OCI-LY7 (cell line): ENCODE results near the gene GNA12. TPM values are rescaled to one million over a fixed set of nuclear protein-coding genes. Genes with fewer than 3 reads are reported as not detected.

Experiments
- BruUV-seq: library from RNA; stranded (reverse); fragments of 400-500 nt; replicated peaks from 2 replicates; lab custom pipeline; 2021; lab: Mats Ljungman, UMichigan
- CTCF ChIA-PET: fragments of 300-600 bp; sonication (Branson Sonifier 250); formaldehyde crosslinking; loops from one replicate; lab custom pipeline; 2022; ENCODE audit warnings: antibody characterized with exemption; ENCODE audit not compliant: unreplicated experiment; lab: Charles Lee
- POLR2A ChIA-PET: fragments of 300-600 bp; sonication (Branson Sonifier 250); formaldehyde crosslinking; loops from one replicate; lab custom pipeline; 2022; ENCODE audit warnings: antibody characterized with exemption; lab: Charles Lee
- DNase-seq: peaks from one replicate; pipeline ENCODE4 v3.0.0-alpha.2; 2015; ENCODE audit warnings: low spot score
- H2AFZ ChIP-seq: fragments of 200-600 bp; sonication (generic), shearing (Covaris generic); 2 replicates; pipeline ENCODE4 v1.6.1; 2014; ENCODE audit warnings: mild to moderate bottlenecking, antibody characterized with exemption, low read length, moderate library complexity
- H3K27ac ChIP-seq: fragments of 200-600 bp; sonication (generic); 2 replicates; pipeline ENCODE4 v1.5.1; 2014; ENCODE audit warnings: mixed run types, low read depth, mild to moderate bottlenecking, moderate library complexity, low read length, inconsistent platforms; ENCODE audit not compliant: poor library complexity, severe bottlenecking
- H3K36me3 ChIP-seq: fragments of 200-600 bp; sonication (generic); 2 replicates; pipeline ENCODE4 v1.6.1; 2014; ENCODE audit warnings: mild to moderate bottlenecking, antibody characterized with exemption, low read length, moderate library complexity, mixed read lengths; ENCODE audit not compliant: insufficient read depth
- H3K4me1 ChIP-seq: fragments of 200-600 bp; sonication (generic); 2 replicates; pipeline ENCODE4 v1.5.1; 2014; ENCODE audit warnings: mild to moderate bottlenecking, low read length; ENCODE audit not compliant: insufficient read depth, poor library complexity, severe bottlenecking
- H3K4me2 ChIP-seq: fragments of 200-600 bp; sonication (generic); 2 replicates; pipeline ENCODE4 v1.6.1; 2014; ENCODE audit warnings: mild to moderate bottlenecking, low read length
- H3K4me3 ChIP-seq: fragments of 200-600 bp; sonication (generic); 2 replicates; pipeline ENCODE4 v1.5.1; 2014; ENCODE audit warnings: mild to moderate bottlenecking, low read depth, low read length; ENCODE audit not compliant: poor library complexity, severe bottlenecking
- H3K79me2 ChIP-seq: fragments of 200-600 bp; sonication (generic); 2 replicates; pipeline ENCODE4 v1.6.1; 2016; ENCODE audit warnings: low read depth, mild to moderate bottlenecking, low read length, moderate library complexity, mixed read lengths; ENCODE audit not compliant: insufficient read depth
- H3K9me2 ChIP-seq: fragments of 200-600 bp; sonication (generic); 2 replicates; pipeline ENCODE4 v1.6.1; 2016; ENCODE audit warnings: mild to moderate bottlenecking, low read length, mixed read lengths; ENCODE audit not compliant: insufficient read depth
- H3K9me3 ChIP-seq: fragments of 200-600 bp; sonication (generic); 2 replicates; pipeline ENCODE4 v1.6.1; 2014; ENCODE audit warnings: mild to moderate bottlenecking, mixed run types, low read length, mixed read lengths
- H4K20me1 ChIP-seq: fragments of 200-600 bp; sonication (generic); 2 replicates; pipeline ENCODE4 v1.6.1; 2014; ENCODE audit warnings: mild to moderate bottlenecking, antibody characterized with exemption, low read length, moderate library complexity, mixed read lengths; ENCODE audit not compliant: insufficient read depth
- EZH2phosphoT487 ChIP-seq: fragments of 200-600 bp; sonication (generic); IDR thresholded peaks from 2 replicates; pipeline ENCODE4 v1.6.1; 2018; ENCODE audit warnings: low read depth, borderline replicate concordance, mild to moderate bottlenecking, mixed run types, antibody characterized with exemption, low read length, moderate library complexity, mixed read lengths
- intact Hi-C: fragments of 100-400 bp; cut with micrococcal nuclease; formaldehyde crosslinking; loops from one replicate; pipeline ENCODE4 v1.10.0; 2022; ENCODE audit not compliant: unreplicated experiment
- total RNA-seq, 2 experiments: library from RNA; depleted of rRNA in 1 of 2; stranded (reverse); fragments of >200 nt in 1 of 2; shearing (Covaris generic) in 1 of 2; gene quantifications; 2 replicates each; pipeline ENCODE4 v1.2.3, GENCODE V29; 2014 to 2022
- TF ChIP-seq, protein P1 (sequence below): fragments of 200-600 bp; sonication (generic); conservative IDR thresholded peaks from 2 replicates; pipeline ENCODE4 v1.5.1; 2014; ENCODE audit warnings: mild to moderate bottlenecking, antibody characterized with exemption, low read length, moderate library complexity, mixed read lengths

The GNA12 gene
- total RNA-seq, 2 experiments from 2014 or later = 10.3 to 35.9 TPM

DNA sequence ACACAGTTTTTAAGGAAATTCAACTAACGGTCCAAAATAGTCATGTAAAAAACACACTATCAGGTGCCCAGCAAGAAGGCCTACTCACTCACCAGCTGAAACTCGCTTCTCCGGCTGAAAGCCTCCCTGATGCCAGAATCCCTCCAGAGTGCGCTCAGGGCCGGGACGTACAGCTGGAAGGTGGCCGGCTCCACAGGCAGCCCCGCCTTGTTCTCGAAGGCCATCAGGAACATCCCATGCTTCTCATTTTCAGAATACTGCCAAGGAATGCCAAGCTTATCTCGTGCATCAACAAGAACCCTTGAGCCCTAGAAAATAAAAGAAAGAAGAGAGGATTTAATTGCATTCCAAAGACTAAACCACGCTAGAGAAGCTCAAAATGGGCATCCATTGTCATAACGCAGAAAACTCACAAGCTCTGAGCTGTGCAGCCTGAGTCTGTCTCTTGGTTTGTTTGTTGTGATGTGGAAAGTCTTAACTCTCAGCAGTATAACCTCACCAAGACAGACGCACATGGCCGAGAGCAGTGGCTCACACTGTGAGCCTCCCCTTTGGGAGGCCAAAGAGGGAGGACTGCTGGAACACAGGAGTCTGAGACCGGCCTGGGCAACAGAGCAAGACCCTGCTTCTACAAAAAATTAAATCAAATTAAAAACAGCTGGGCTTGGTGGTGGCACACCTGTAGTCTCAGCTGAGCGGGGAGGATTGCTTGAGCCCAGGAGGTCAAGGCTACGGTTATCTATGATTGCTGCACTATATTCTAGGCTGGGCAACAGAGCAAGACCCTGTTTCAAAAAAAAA, 49.1 kb downstream of the GNA12 start:
- Histone ChIP-seq H3K4me3 (no peak overlapping the region), H3K9me2 (no peaks in the 10 kb centered on the region), H3K36me3 (peaks cover 31% of the 10 kb centered on the region), H2AFZ (no peak overlapping the region), H3K4me1 (peaks cover 13% of the 10 kb centered on the region), H4K20me1 (peaks cover 13% of the 10 kb centered on the region; the same call in 1 of the 2 replicates), H3K27ac (no peak overlapping the region), H3K4me2 (no peak overlapping the region), H3K9me3 (no peaks in the 10 kb centered on the region), H3K79me2 (peaks cover 25% of the 10 kb centered on the region; the same call in 1 of the 2 replicates)
- DNase-seq = no peak
- no peak for TF ChIP-seq EZH2phosphoT487
- TF ChIP-seq, protein P1, sequence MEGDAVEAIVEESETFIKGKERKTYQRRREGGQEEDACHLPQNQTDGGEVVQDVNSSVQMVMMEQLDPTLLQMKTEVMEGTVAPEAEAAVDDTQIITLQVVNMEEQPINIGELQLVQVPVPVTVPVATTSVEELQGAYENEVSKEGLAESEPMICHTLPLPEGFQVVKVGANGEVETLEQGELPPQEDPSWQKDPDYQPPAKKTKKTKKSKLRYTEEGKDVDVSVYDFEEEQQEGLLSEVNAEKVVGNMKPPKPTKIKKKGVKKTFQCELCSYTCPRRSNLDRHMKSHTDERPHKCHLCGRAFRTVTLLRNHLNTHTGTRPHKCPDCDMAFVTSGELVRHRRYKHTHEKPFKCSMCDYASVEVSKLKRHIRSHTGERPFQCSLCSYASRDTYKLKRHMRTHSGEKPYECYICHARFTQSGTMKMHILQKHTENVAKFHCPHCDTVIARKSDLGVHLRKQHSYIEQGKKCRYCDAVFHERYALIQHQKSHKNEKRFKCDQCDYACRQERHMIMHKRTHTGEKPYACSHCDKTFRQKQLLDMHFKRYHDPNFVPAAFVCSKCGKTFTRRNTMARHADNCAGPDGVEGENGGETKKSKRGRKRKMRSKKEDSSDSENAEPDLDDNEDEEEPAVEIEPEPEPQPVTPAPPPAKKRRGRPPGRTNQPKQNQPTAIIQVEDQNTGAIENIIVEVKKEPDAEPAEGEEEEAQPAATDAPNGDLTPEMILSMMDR = no peak
- ChIA-PET CTCF (no interaction called here), POLR2A (interaction anchor here (0.6 to 1.3 kb wide), 5 partner anchors 10 to 614 kb away, joined by 3 to 6 read pairs (median 4); no protein-coding TSS in a partner anchor)
- intact Hi-C loops = no loop called here
- no TSS peak for BruUV-seq

- H3K27ac ChIP-seq = no peak overlapping the region
- peaks cover 31% of the 10 kb centered on the region for H3K36me3 ChIP-seq
- H4K20me1 ChIP-seq = peaks cover 9% of the 10 kb centered on the region; the same call in 1 of the 2 replicates
- H3K4me1 ChIP-seq = no peaks in the 10 kb centered on the region
- intact Hi-C loops = no loop called here
- no TSS peak for BruUV-seq
- TF ChIP-seq, protein P1 = no peak
- no peak for TF ChIP-seq EZH2phosphoT487
- ChIA-PET POLR2A (no interaction called here), CTCF (no interaction called here)
- no peaks in the 10 kb centered on the region for H3K9me2 ChIP-seq
- H3K4me2 ChIP-seq = no peak overlapping the region
- no peak for DNase-seq
- no peak overlapping the region for H2AFZ ChIP-seq
- H3K9me3 ChIP-seq = no peaks in the 10 kb centered on the region
- peaks cover 12% of the 10 kb centered on the region; the same call in 1 of the 2 replicates for H3K79me2 ChIP-seq
- no peak overlapping the region for H3K4me3 ChIP-seq
These were observed 51.1 kb downstream of the GNA12 start for GRCh38 chr7:2792856-2793487.

DNA sequence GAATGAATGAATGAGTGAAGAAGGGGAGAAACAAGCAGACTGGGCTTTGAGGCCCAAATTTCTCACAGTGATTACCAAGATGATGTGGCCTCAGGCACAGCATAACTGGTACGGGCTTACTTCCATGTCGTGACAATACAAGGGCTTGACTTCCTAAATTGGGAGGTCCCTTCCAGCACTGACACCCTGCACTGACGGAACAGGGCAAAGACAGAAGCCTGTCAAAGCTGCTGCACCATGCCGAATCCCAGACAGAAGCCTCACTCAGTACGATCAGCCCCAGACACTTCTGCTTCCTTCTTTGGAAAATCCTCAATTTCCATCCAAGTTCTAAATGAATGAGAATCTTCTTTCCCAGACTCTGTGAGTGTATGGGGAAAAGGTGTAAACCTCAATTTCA, 51.9 kb downstream of the GNA12 start:
- Histone ChIP-seq H3K9me3 (no peaks in the 10 kb centered on the region), H4K20me1 (peaks cover 2% of the 10 kb centered on the region; the same call in 1 of the 2 replicates), H2AFZ (no peak overlapping the region), H3K79me2 (peaks cover 7% of the 10 kb centered on the region; the same call in 1 of the 2 replicates), H3K27ac (no peak overlapping the region), H3K9me2 (no peaks in the 10 kb centered on the region), H3K4me3 (no peak overlapping the region), H3K4me2 (no peak overlapping the region), H3K4me1 (no peaks in the 10 kb centered on the region), H3K36me3 (peaks cover 36% of the 10 kb centered on the region)
- TF ChIP-seq EZH2phosphoT487 = no peak
- TF ChIP-seq, protein P1 = no peak
- no TSS peak for BruUV-seq
- ChIA-PET POLR2A (no interaction called here), CTCF (no interaction called here)
- intact Hi-C loops = no loop called here
- DNase-seq = no peak
